ENCODE data around the gene PARN.
"Not testable (repeated sequence)": the region's sequence is repeated elsewhere in the genome, so short reads cannot be mapped to it uniquely, and the experiment has no call there.

Gene PARN

DNA sequence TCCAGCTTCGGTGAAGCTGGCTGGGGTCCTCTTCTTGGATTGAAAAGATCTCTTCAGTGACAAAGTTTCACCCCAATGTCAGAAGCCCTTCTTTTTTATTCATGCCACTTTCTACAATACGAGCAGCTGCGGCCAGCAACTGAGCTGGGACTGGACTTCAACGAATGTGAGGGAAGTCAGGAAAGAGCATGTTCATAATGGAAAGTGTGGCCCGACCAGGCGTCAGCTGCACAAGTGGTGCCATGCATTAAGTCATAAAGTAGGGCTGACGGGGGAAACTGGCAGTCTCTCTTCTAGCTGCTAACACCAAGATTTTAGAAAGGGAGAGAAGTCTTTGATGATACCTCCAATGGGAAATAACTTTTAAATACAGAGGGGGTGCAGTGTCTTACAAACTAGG is 192.6 kb downstream of the PARN start:
- no peak for DNase-seq (ENCODE audit: low read depth, low spot score)

DNA sequence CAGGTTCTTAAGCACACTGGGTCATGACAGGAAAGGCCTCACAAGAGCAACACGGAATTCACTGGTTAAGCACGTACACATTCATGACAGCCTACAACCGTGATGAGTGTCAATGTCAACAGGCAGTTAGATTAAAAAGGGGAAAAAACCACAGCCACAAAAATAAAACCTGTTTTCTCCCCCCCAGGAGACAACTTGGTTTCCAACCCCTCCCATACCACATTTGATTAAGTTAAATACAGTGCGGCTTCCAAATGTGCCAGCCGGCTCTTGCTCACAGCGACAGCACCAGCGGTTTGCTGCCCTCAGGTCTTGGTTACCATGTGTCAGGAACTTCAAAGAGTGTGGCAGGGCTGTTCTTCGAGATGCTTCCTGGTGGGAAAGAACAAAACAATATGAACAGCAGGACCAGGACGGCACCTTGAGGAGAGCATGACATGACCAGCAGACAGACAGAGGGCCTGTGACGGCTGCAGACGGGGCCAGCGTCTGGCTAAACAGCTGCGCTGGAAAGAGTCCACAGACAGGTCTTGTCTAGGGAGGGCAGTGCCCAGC is 193.6 kb downstream of the PARN start:
- no peak for DNase-seq (ENCODE audit: low read depth, low spot score)

DNA sequence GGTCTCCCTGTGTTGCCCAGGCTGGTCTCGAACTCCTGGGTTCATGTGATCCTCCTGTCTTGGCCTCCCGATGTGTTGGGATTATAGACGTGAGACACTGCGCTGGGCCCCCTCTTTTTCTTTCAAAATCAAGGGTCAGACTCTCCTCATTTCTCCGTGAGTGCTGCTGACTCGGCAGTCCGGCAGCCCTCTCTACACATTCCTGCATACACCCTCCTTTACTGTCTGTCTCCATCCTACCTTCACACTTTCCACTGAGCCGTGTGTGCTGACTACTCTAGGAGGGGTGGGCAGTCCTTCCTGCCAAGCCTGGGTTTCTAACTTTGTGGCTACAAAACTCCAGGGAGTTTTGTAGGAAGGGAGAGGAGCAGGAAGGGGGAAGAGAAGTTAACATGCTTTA is 195.2 kb downstream of the PARN start:
- DNase-seq (ENCODE audit: low read depth, low spot score), result peak; percentile 27

DNA sequence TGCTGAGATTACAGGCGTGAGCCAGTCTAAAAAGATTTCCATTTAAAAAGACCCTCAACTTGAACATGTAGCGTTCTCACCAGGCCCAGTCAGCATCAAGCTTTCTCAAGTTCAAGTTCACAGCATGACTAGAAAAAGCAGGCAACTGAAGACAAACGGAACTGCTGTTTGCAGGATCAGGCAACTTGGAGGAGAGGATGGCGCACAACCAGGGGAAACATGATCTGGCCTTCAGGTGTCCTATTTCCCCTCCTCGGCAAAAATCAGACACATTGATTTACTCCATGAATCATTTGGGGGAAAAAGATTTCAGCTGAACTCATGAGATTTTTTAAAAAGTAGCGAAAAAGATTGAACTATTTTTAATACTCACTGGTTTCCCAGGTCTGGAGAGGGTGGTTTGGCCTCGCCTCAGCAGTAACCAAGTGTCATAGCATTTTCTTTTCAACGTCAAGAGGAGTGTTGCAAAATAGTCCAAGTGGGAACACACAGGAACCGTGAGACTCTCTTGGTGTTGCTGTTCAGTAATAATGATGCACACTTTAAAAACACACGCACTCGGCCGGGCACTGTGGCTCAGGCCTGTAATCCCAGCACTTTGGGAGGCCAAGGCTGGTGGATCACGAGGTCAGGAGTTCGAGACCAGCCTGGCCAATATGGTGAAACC is 201.0 kb downstream of the PARN start:
- DNase-seq (ENCODE audit: low read depth, low spot score), result not testable (repeated sequence)

DNA sequence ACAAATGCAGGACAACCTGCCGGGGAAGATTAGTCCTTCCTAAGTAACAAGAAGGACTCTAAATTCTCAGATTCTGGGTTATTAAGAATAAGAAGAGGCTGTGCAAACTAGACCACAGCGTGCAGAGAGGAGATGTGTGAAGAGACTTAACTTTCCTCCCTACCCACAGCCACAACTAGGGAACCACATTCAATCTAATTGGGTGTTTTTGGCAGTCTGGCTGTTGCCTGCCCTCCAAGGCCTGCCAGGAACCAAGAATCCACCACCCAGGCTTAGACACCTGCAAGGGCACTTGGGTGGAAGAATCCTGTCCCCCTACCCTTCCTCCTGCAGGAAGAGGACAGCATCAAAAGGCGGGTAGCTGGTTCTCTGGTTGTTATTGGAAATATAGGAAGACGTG is 202.0 kb downstream of the PARN start:
- DNase-seq (ENCODE audit: low read depth, low spot score), result no peak

DNA sequence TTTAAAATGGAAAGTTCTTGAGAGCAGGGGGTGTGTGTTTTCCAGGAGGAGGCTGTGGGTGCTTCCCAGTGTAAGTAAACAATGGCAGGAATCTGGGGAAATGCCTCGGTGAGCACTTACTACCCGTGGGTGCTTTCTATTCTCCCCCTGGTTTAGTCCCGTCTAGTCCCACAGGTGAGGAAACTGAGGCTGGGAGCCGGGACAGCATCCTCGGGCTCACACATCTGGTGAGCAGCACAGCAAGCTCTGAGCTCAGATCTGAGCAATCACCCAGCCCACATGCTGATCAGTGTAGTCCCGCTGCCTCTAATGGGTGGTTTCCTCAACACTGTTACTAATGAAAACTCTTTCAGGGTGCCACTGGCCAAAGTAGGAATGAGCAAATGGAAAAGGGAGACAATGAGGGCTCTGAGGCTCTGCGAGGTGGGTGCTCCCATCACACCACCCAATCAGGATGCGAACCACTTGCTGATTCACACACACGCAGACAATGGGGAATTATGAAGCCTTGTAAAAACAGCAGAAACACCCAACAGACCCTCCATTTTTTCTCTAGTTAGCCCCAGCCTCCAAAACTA is 202.6 kb downstream of the PARN start:
- no peak for DNase-seq (ENCODE audit: low read depth, low spot score)

DNA sequence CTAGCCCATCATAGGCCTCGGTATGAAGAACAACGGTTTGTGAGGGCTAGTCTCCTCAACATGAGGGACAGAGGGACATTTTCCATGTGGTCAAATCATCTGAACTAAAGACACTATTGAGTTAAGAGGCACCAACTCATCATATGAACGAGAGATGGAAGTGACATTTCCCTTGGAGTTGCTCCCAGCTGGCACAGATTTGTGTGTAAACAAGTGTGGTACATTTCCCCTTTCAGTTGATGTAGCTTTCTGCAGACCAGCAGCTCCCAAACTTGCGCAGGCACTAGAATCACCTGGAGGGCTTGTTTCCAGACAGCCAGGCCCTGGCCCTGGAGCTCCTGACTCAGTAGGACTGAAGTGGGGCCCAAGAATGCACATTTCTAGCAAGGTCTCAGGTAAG is 205.5 kb downstream of the PARN start:
- no peak for DNase-seq (ENCODE audit: low read depth, low spot score)

DNA sequence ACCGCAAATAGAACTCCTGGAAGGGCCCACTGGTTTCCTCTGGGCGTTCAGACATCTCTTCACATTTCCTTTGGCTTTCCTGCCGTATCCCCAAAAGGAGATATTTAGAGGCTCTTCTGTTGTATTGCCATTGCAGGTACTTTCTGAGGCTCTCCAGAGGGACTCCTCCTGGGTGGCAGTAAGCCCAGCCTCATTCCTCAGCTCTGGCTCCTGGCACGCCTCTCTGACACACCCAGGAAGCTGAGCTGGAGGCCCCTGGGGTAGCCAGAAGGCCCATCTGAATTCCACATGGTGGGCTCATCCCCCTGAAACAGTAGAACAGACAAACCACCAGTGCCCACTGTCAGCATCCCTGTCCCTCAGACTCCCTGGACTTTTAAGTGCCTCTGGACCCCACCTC is 206.7 kb downstream of the PARN start:
- DNase-seq (ENCODE audit: low read depth, low spot score), result no peak

DNA sequence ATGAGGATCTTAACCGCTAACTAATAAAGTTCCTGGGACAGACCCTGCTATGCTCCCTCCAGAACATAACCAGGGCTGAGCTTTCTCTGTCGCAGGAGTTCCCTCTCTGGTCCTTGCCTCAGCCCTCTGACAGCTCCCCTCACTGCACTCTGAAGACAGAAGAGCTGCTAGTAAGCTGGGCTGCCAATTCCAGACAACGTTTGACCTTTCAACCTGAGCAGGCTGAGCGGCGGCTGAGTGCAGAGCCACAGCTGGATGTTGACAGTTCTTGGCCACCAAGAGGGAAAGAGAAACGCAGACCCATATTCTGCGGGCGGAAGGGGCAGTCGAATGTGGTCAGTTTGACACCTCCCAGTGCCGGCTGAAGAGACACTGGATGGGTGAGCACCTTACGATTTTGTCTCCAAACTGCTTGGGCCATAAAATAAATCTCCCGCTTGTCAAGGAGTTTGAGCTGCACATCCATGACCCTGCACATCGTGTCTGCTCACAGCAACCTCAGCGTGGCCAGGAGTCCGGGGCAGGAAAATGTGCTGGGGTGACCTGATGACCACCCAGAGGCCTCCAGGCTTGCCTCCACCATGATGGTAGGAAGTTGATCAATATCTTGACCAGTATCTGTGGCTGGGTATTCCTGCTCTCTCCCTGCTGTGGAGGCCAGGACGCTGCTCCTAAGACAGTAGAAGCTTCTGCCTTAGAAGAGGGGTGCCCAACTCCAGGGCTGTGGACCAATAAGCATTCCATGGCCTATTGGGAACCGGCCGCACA is 209.2 kb downstream of the PARN start:
- no peak for DNase-seq (ENCODE audit: low read depth, low spot score)

DNA sequence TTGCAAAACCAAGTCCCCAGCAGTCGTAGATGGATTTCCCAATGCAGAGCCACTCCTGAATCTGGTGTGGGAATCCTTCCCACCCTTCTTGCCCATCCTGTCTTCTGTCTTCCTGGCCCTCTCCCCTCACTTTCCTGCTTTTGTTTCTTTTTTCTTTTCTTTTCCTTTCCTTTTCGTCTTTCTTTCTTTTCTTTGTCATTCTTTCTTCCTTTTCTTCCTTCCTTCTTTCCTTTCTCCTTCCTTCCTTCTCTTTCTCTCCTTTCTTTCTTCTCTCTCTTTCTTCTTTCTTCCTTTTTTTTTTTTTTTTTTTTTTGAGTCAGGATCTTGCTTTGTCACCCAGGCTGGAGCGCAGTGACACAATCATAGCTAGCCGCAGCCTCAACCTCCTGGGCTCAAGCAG is 209.8 kb downstream of the PARN start:
- not testable (repeated sequence) for DNase-seq (ENCODE audit: low read depth, low spot score)

DNA sequence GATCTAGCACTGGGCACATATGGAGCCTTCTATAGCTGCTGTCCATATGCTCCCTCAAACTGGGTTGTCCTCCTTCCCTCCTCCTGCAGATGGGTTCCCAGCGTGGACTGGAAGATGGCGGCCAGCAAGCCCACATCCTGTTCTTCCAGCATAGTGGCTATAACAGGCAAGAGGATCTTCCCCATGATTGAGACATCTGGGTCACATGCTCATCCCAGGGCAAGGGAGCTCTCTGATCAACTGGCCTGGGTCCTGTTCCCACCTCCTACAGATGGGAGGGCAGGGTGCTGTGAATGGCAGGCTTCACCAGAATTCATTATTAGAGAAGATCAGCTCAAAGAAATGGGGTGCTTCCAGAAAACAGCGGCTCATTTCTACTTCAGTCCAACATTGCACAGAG is 210.2 kb downstream of the PARN start:
- DNase-seq (ENCODE audit: low read depth, low spot score), result no peak

DNA sequence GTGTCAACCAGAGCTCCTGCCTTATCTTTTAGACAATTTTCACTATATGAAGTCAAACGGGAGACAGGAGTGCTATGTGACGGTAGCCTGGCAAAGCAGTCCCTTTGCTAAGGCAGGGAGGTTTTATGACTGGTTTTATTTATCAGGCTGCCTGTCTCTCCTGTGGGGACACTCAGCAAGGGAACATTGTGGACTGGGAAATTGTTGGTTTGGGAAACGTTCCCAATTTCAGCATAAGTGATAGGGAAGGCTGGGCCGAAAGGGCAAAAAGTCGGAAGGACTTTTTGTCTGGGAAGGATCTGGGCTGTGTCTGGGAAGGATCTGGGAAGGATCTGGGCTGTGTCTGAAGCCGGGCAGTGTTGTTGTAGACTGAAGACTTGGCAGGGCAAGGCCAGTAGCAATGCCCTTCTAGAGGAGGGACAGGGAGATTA is 211.2 kb downstream of the PARN start:
- DNase-seq (ENCODE audit: low read depth, low spot score), result no peak

DNA sequence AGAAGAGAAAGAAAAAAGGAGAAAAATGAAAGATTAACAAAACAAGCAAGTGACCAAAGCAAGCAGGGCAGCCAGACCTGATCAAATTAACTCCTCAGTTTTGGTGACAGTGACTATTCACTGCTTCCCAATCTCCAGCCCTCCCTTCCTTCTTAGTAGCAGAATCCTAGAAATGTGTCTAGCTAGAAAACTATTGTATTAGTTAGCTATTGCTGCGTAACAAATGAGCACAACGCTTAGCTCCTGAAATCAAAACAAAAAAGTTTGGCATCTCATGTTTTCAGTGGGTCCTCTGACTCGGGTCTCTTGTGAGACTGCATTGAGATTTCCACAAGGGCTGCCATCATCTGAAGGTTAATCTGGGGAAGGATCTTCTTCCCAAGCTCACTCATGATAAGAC is 213.9 kb downstream of the PARN start:
- DNase-seq (ENCODE audit: low read depth, low spot score), result no peak

DNA sequence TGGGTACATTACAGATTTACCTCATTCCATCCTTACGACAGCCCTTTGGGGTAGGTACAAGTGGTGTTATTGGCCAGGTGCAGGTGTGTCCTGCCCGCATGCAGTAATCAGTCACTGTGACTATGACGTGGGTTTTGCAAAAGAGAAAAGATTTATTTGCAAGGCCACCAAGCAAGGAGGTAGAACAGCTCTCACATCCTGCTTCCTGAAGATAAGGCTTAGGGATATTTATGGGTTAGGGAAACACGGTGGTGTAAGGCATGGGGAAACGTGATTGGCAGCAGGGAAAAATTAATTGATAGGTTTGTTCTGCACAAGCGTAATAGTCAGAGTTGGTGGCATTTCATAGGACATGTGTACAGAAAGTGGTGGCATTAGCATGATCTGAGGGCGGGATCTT is 214.8 kb downstream of the PARN start:
- DNase-seq (ENCODE audit: low read depth, low spot score), result no peak

DNA sequence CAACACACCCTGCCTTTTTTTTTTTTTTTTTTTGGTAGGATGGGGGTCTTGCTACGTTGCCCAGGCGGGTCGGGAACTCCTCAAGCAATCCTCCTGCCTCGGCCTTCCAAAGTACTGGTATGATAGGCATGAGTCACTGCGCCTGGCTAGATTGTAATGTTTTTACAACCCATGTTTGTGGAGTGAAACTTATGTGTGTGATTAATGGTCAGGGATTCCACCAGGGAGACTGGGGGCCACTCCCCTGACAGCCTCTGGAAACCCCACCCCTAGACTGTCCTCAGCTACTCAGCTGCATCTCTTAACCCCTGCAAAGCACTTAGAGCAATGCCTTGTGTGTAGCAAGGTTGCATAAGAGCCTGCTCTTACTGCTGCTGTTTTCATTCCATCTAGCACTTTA is 220.5 kb downstream of the PARN start:
- peak; percentile 27 for DNase-seq (ENCODE audit: low read depth, low spot score)

DNA sequence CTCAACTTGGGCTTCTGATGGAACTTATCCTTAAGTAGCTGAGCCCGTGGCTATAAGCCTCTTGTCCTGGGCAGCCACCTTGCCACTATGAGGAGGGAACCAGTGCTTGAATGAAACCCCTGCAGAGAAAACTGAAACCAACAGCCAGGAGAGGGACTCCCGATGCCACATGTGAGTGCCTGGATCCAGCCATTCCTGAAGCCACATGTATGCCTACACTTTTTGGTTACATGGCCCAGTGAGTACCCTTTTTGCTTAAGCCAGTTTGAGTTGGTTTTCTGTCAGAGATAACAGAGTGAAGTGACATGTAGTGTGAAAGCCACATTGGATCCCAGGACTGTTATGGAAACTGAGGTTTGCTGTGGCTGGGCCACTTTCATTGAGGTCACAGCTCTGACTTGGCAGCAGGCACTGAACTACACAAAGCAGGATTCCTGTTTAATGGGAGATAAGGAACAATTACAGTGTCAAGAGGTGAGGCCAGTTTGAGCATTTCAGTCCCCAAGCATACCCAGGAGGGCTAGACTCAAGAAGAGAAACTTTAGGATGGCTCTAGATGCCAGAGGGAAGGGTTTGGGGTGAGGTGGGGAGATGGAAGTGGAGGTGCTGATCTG is 222.2 kb downstream of the PARN start:
- no peak for DNase-seq (ENCODE audit: low read depth, low spot score)

DNA sequence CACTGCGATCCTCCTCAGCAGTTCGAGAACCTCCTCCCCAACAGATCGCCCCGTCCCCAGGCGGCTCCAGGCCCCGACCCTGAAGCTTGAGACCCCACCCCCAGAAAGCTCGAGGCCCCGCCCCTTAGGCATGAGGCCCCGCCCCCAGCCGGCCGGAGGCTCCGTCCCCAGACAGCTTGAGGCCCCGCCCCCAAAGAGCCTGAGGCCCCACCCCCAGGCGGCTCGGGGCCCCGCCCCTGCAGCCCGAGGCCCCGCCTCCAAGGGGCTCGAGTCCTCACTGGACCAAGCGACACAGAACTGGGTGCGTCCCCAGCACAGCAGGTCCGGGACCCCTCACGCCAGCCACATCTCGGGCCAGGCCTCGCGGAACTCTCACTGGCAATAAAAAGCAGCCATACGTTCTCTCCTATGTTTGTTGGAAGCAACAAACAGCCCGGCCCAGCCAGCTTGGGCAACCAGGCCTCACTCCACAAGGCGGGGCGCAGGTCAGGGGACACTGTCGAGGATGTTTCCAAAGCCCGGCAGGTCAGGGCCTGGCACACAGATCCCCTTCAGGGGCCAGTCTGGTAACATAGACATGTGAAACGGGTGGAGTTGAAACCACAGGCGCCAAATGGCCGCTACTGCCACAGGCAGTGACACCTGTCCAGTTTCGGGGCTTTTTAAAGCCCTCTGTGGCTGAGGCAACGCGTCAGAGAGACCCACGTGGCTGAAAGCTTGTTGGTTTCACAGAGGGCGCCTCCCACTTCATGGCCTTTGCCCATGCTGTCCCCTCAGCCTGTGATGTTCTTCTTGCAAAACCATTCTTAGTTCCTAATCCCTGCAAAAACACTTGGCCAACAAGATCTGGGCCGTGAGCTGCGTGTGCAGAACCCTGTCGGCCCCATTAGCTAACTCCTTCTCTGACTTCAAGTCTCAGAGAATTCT is 224.2 kb downstream of the PARN start:
- peak; percentile 64 for DNase-seq (ENCODE audit: low read depth, low spot score)

DNA sequence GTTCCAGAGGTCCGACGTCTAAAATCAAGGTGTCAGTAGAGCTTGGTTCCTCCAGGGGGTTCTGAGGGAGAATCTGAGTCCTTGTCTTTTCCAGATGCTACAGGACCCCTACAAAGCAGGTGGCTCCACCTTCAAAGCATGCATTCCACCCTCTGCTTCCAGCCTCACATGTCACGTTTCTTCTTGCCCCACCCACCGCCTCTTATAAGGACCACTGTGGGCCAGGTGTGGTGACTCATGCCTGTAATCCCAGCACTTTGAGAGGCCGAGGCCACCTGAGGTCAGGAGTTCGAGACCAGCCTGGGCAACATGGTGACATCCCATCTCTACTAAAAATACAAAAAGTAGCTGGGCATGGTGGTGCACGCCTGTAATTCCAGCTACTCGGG is 227.1 kb downstream of the PARN start:
- peak; percentile 34 for DNase-seq (ENCODE audit: low read depth, low spot score)

DNA sequence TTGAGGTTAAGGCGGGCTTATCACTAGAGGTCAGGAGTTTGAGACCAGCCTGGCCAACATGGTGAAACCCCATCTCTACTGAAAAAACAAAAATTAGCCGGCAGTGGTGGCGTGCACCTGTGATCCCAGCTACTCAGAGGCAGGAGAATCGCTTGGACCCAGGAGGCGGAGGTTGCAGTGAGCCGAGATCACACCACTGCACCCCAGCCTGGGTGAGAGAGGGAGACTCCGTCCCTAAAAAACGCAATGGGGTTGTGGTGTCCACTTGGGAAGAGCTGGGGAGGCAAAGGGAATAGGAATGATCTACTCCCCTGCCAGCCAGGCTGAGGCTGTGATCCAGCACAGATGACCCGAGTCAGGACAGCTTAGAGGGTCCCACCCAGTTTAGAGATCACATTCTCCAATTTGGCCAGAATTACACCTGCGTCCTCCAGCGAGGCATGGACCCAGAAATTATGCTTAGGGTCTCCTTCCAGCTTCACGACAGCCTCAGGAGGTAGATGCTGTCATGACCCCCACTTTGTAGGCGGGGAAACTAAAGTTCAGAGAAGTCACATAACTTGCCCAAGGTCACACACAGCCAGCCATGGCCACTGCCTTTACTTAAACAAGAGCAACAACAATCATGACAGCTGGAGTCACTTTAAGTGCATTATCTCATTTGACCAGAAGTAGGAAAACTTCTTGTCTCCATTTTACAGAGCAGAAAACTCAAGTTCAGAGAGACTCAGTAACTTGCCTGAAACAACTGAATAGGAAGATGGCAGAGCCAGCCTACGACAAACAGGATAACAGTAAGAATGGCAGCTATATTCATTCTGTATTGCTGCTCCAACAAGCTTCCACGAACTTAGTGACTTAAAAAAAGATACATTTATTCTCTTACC is 227.7 kb downstream of the PARN start:
- not testable (repeated sequence) for DNase-seq (ENCODE audit: low read depth, low spot score)

DNA sequence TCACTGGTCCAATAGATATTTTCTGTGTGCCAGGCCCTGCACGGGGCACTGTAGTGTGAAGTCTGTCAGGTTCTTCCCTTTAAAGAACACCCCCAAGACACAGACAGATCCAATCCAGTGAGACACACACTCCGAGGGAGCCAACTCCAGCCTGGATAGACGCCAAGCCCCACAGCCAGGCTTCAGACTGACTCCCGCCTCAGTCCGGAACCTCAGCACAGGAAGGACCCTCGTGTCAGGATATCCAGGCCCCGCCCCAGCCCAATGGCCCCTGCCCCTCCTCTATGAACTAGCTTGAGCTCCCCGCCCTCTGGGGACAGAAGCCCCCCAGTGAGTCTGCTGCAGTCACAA is 228.4 kb downstream of the PARN start:
- not testable (repeated sequence) for DNase-seq (ENCODE audit: low read depth, low spot score)
